ENCODE results near the gene CNNM1.

DNA sequence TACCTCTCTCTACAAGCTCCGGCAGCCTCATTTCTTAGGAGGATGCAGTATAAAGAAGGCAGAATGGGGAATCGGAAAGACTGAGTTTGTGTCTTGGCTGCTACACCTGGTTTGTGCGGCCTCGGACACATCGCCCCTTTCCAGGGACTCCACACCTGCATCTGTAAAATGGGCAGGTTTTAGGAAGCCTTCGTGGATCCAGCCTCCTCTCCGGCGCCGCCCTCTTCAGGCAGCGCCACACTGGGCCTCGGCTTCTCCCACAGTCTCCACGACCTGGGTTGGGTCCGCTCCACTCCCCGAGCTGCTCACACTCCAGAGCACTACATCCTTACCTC, 100.9 kb downstream of the CNNM1 start:
- TF ChIP-seq, protein P1, sequence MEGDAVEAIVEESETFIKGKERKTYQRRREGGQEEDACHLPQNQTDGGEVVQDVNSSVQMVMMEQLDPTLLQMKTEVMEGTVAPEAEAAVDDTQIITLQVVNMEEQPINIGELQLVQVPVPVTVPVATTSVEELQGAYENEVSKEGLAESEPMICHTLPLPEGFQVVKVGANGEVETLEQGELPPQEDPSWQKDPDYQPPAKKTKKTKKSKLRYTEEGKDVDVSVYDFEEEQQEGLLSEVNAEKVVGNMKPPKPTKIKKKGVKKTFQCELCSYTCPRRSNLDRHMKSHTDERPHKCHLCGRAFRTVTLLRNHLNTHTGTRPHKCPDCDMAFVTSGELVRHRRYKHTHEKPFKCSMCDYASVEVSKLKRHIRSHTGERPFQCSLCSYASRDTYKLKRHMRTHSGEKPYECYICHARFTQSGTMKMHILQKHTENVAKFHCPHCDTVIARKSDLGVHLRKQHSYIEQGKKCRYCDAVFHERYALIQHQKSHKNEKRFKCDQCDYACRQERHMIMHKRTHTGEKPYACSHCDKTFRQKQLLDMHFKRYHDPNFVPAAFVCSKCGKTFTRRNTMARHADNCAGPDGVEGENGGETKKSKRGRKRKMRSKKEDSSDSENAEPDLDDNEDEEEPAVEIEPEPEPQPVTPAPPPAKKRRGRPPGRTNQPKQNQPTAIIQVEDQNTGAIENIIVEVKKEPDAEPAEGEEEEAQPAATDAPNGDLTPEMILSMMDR (IDR thresholded peaks at IDR 0.05), result no peak
- TF ChIP-seq EZH2 (IDR thresholded peaks at IDR 0.05) (no peak), EZH2phosphoT487 (IDR thresholded peaks at IDR 0.05) (no peak)

Data from neural progenitor cell (in vitro differentiated cells).